Ammon's horn (tissue), 1 donor: ENCODE measurements around the gene DIP2C.

Source experiments
- DNase-seq: peaks from one replicate; pipeline ENCODE4 v3.0.0-alpha.2; 2016; ENCODE audit warnings: low spot score

The DIP2C gene

GRCh38 chr10:552679-553078 lies 136.8 kb downstream of the DIP2C start:
- DNase-seq = no peak

GRCh38 chr10:551373-552252 lies 137.9 kb downstream of the DIP2C start:
- DNase-seq = no peak

- DNase-seq = no peak
Observed at GRCh38 chr10:550665-551372, 138.6 kb downstream of the DIP2C start.

- DNase-seq = no peak
Observed at GRCh38 chr10:549391-549790, 140.1 kb downstream of the DIP2C start.

GRCh38 chr10:548238-548901 lies 141.1 kb downstream of the DIP2C start:
- no peak for DNase-seq

- no peak for DNase-seq
Observed at GRCh38 chr10:547591-548081, 141.8 kb downstream of the DIP2C start.

- DNase-seq = no peak
Observed at GRCh38 chr10:546971-547590, 142.4 kb downstream of the DIP2C start.

- no peak for DNase-seq
Observed at GRCh38 chr10:546451-546850, 143.0 kb downstream of the DIP2C start.

GRCh38 chr10:543862-544822 lies 145.3 kb downstream of the DIP2C start:
- DNase-seq = no peak

GRCh38 chr10:543131-543530 lies 146.3 kb downstream of the DIP2C start:
- DNase-seq = peak; percentile 66

- DNase-seq = no peak
Observed at GRCh38 chr10:541750-542371, 147.6 kb downstream of the DIP2C start.

- DNase-seq = no peak
Observed at GRCh38 chr10:541041-541440, 148.4 kb downstream of the DIP2C start.

GRCh38 chr10:538895-539294 lies 150.6 kb downstream of the DIP2C start:
- no peak for DNase-seq

- DNase-seq = no peak
Observed at GRCh38 chr10:536935-537334, 152.5 kb downstream of the DIP2C start.

GRCh38 chr10:536371-536925 lies 153.0 kb downstream of the DIP2C start:
- no peak for DNase-seq

GRCh38 chr10:535952-536351 lies 153.5 kb downstream of the DIP2C start:
- no peak for DNase-seq

GRCh38 chr10:535051-535450 lies 154.4 kb downstream of the DIP2C start:
- DNase-seq = no peak

GRCh38 chr10:534047-534566 lies 155.4 kb downstream of the DIP2C start:
- no peak for DNase-seq

GRCh38 chr10:533611-534010 lies 155.9 kb downstream of the DIP2C start:
- DNase-seq = no peak

GRCh38 chr10:533186-533585 lies 156.3 kb downstream of the DIP2C start:
- DNase-seq = no peak
